Activated CD4-positive, alpha-beta T cell treated with anti-CD3 and anti-CD28 coated beads, Interleukin-2, amount 10 ng/mL, durations not matched to agents 7 days and 5 days (primary cell): Measurements from ENCODE around the gene MIPEP. TPM values are rescaled to one million over a fixed set of nuclear protein-coding genes. Genes with fewer than 3 reads are reported as not detected.

Experiments used
- CTCF ChIA-PET: fragments of 350-600 bp; sonication (Branson Sonifier 250); formaldehyde crosslinking; loops from one replicate; lab custom pipeline; 2021; ENCODE audit warnings: antibody characterized with exemption; lab: Charles Lee
- POLR2A ChIA-PET: fragments of 350-600 bp; sonication (Branson Sonifier 250); formaldehyde crosslinking; loops from one replicate; lab custom pipeline; 2021; ENCODE audit warnings: antibody characterized with exemption; lab: Charles Lee
- DNase-seq: peaks from one replicate; pipeline ENCODE4 v3.0.0-alpha.2; 2020
- H3K27ac Mint-ChIP-seq: one replicate; pipeline ENCODE4 v1.8.0; 2021; ENCODE audit warnings: mild to moderate bottlenecking, moderate library complexity, mixed read lengths
- H3K27me3 Mint-ChIP-seq: one replicate; pipeline ENCODE4 v1.8.0; 2021; ENCODE audit warnings: mixed read lengths
- H3K36me3 Mint-ChIP-seq: one replicate; pipeline ENCODE4 v1.8.0; 2021; ENCODE audit warnings: low read depth, mixed read lengths
- H3K4me1 Mint-ChIP-seq: one replicate; pipeline ENCODE4 v1.8.0; 2021; ENCODE audit warnings: mixed read lengths
- H3K4me3 Mint-ChIP-seq: one replicate; pipeline ENCODE4 v1.8.0; 2021; ENCODE audit warnings: mild to moderate bottlenecking, moderate library complexity, mixed read lengths
- H3K9me3 Mint-ChIP-seq: one replicate; pipeline ENCODE4 v1.8.0; 2021; ENCODE audit warnings: mixed read lengths
- total RNA-seq, 2 experiments: library from RNA; stranded (reverse); gene quantifications; one replicate each; pipeline ENCODE4 v1.2.3, GENCODE V29; 2021

Gene MIPEP
- total RNA-seq, 2 experiments from 2014 or later: 8.2 to 10.0 TPM

DNA sequence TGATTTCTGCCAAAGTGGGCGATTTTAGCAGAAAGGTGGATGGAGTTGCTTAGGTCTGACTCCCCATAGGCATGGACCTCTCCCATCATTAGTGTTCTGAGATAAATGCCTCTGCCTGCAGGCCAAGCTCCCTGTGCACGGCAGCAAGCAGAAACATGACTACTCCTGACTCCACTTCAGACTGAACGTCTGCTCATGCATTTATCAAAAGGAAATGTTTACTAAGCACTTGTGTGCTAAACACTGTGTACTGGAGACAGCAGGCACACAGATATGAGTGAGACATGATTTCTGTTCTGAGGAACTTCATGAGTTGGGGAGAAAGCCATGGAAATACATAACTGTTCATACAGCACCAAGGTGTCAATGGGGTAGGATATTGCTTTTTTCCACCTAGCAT, 149.6 kb downstream of the MIPEP start:
- Mint-ChIP-seq H3K4me1 (peaks cover 24% of the 10 kb centered on the region), H3K9me3 (no peaks in the 10 kb centered on the region), H3K27ac (no peak overlapping the region), H3K36me3 (peaks cover 3% of the 10 kb centered on the region), H3K4me3 (no peak overlapping the region), H3K27me3 (peaks cover 8% of the 10 kb centered on the region)
- no peak for DNase-seq
- ChIA-PET CTCF (no interaction called here), POLR2A (no interaction called here)

GRCh38 chr13:23736541-23736940, 152.7 kb downstream of the MIPEP start:
- Mint-ChIP-seq H3K9me3 (no peaks in the 10 kb centered on the region), H3K4me3 (no peak overlapping the region), H3K27me3 (peaks cover 4% of the 10 kb centered on the region), H3K4me1 (peaks cover 2% of the 10 kb centered on the region), H3K36me3 (peaks cover 3% of the 10 kb centered on the region), H3K27ac (no peak overlapping the region)
- ChIA-PET POLR2A (no interaction called here), CTCF (interaction anchor here (0.6 to 1.3 kb wide), 2 partner anchors 13 to 1502 kb away, joined by 4 read pairs; no protein-coding TSS in a partner anchor)
- no peak for DNase-seq

DNA sequence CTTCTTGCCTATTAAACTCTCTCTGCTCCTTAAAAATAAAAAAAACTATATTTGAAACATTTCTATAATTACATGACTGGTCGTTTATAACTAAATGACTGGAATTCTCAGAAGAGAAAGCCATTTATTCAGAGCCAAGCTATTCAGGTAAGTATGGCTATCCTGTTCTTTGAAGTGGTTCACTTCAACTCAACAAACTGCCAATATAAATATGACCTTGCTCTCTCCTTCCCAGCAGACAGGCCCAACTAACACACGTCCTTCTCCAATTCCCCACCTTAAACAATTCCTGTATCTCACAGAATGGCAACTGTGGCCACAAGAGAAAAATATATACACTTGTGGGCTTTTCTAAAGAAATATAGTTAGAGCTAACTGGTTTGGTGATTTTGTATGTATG, 153.9 kb downstream of the MIPEP start:
- POLR2A ChIA-PET: no interaction called here
- no peaks in the 10 kb centered on the region for H3K4me1 Mint-ChIP-seq
- no peak for DNase-seq
- CTCF ChIA-PET: interaction anchor here (1.1 to 2.0 kb wide), 3 partner anchors 14 to 298 kb away, joined by 3 to 6 read pairs (median 3); no protein-coding TSS in a partner anchor
- no peak overlapping the region for H3K4me3 Mint-ChIP-seq
- no peaks in the 10 kb centered on the region for H3K27me3 Mint-ChIP-seq
- no peaks in the 10 kb centered on the region for H3K36me3 Mint-ChIP-seq
- no peak overlapping the region for H3K27ac Mint-ChIP-seq
- no peaks in the 10 kb centered on the region for H3K9me3 Mint-ChIP-seq

DNA sequence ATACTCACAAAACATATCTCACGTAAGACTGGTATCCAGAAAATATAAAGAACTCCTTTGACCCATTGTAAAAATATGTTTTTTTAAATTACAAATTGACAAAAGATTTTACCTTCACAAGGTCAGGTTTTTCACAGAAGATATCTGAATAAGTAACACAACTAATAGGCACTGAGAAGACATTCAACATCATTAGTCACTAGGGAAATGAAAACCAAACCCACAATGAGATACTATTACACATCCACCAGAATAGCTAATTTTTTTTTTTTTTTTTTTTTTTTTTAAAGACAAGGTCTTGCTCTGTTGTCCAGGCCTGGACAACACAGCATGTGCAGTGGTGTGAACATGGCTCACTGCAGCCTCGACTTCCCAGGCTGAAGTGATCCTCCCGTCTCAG, 157.5 kb downstream of the MIPEP start:
- CTCF ChIA-PET: no interaction called here
- H3K9me3 Mint-ChIP-seq: no peaks in the 10 kb centered on the region
- no peaks in the 10 kb centered on the region for H3K27me3 Mint-ChIP-seq
- peaks cover 4% of the 10 kb centered on the region for H3K36me3 Mint-ChIP-seq
- no peak overlapping the region for H3K27ac Mint-ChIP-seq
- no peak for DNase-seq
- POLR2A ChIA-PET: no interaction called here
- H3K4me1 Mint-ChIP-seq: no peaks in the 10 kb centered on the region
- H3K4me3 Mint-ChIP-seq: no peak overlapping the region

DNA sequence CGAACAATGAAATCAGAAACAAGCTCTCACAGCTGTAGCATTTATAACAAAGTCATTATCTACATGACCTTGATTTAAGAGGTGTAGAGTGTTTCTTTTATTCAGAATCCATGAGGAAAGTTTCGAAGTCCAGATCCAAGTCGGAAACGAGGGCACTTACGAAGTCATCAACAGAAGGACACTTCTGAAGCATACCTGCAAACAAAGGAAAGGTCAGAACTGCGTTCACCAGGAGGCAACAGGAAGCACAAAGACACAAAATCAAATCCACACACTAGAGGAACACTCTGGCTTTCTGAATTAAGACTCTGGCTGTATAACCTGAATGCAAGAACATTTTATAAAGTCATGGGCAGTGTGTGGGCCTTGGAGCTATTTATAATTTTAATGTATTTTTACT, 158.9 kb downstream of the MIPEP start:
- Mint-ChIP-seq H3K27ac (no peak overlapping the region), H3K4me3 (no peak overlapping the region), H3K36me3 (peaks cover 4% of the 10 kb centered on the region), H3K27me3 (no peaks in the 10 kb centered on the region), H3K4me1 (no peaks in the 10 kb centered on the region), H3K9me3 (no peaks in the 10 kb centered on the region)
- DNase-seq: no peak
- CTCF ChIA-PET: no interaction called here
- POLR2A ChIA-PET: no interaction called here

DNA sequence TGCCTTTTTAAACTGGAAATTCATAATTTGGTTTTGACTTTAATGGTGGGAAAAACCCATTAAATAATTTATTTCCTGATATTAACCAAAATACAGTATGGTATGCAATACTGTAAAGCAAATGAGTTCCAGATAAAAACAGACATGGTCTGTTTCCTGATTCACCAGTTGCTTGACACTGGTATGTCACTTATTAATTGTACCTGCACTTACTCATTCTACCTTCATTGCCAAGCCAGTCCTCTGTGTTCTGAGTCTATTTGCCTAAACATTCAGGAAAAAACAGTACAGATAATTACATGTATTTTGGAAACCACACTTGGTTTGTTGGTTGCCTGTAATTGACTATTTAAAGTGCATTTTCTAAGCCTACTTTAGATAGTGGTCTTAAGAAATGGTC, 159.7 kb downstream of the MIPEP start:
- Mint-ChIP-seq H3K4me1 (no peaks in the 10 kb centered on the region), H3K27ac (no peak overlapping the region), H3K36me3 (peaks cover 4% of the 10 kb centered on the region), H3K4me3 (no peak overlapping the region), H3K9me3 (no peaks in the 10 kb centered on the region), H3K27me3 (no peaks in the 10 kb centered on the region)
- no peak for DNase-seq
- ChIA-PET POLR2A (no interaction called here), CTCF (no interaction called here)

GRCh38 chr13:23728807-23729206, 160.4 kb downstream of the MIPEP start:
- no peak overlapping the region for H3K4me3 Mint-ChIP-seq
- no peak overlapping the region for H3K27ac Mint-ChIP-seq
- CTCF ChIA-PET: no interaction called here
- no peaks in the 10 kb centered on the region for H3K9me3 Mint-ChIP-seq
- POLR2A ChIA-PET: no interaction called here
- H3K27me3 Mint-ChIP-seq: no peaks in the 10 kb centered on the region
- H3K36me3 Mint-ChIP-seq: peaks cover 4% of the 10 kb centered on the region
- no peak for DNase-seq
- no peaks in the 10 kb centered on the region for H3K4me1 Mint-ChIP-seq

- POLR2A ChIA-PET: no interaction called here
- DNase-seq: no peak
- H3K27ac Mint-ChIP-seq: no peak overlapping the region
- CTCF ChIA-PET: interaction anchor here (1.2 kb wide), 1 partner anchor 16 kb away, joined by 5 read pairs; no protein-coding TSS in a partner anchor
- H3K9me3 Mint-ChIP-seq: no peaks in the 10 kb centered on the region
- H3K36me3 Mint-ChIP-seq: peaks cover 4% of the 10 kb centered on the region
- no peaks in the 10 kb centered on the region for H3K4me1 Mint-ChIP-seq
- no peak overlapping the region for H3K4me3 Mint-ChIP-seq
- no peaks in the 10 kb centered on the region for H3K27me3 Mint-ChIP-seq
These were observed 163.3 kb downstream of the MIPEP start for GRCh38 chr13:23725922-23726321.

GRCh38 chr13:23724196-23724970, 164.8 kb downstream of the MIPEP start:
- Mint-ChIP-seq H3K4me1 (peaks cover 2% of the 10 kb centered on the region), H3K9me3 (no peaks in the 10 kb centered on the region), H3K27ac (no peak overlapping the region), H3K27me3 (no peaks in the 10 kb centered on the region), H3K4me3 (no peak overlapping the region), H3K36me3 (peaks cover 4% of the 10 kb centered on the region)
- ChIA-PET CTCF (interaction anchor here (0.8 to 1.7 kb wide), 4 partner anchors 15 to 176 kb away, joined by 3 read pairs; no protein-coding TSS in a partner anchor), POLR2A (interaction anchor here (0.6 kb wide), 1 partner anchor 457 kb away, joined by 3 read pairs; no protein-coding TSS in a partner anchor)
- DNase-seq: no peak

DNA sequence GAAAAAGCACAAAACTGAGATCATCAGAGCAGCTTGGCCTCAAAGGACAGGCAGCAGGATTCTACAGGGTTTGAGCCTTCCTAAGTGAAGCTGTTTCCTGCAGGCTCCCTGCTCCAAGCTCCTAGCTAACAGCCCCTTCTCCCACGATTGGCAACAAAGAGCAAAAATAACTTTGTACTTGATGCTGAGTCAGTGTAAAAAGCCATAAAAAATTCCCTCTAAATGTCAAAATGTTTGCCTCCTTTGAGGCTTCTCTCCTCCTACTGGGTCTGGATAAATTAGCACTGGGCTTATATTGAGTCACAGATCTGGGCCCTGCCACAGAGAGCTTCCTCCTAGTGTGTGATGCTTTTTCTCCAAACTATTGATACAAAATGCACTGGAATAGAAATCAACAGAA, 165.7 kb downstream of the MIPEP start:
- Mint-ChIP-seq H3K27me3 (no peaks in the 10 kb centered on the region), H3K4me1 (peaks cover 11% of the 10 kb centered on the region), H3K9me3 (no peaks in the 10 kb centered on the region), H3K36me3 (no peaks in the 10 kb centered on the region), H3K4me3 (no peak overlapping the region), H3K27ac (no peak overlapping the region)
- DNase-seq: no peak
- CTCF ChIA-PET: interaction anchor here (0.9 to 1.6 kb wide), 2 partner anchors 13 to 14 kb away, joined by 3 to 4 read pairs; no protein-coding TSS in a partner anchor
- POLR2A ChIA-PET: interaction anchor here (0.7 kb wide), 1 partner anchor 401 kb away, joined by 3 read pairs; no protein-coding TSS in a partner anchor

GRCh38 chr13:23722726-23723453, 166.3 kb downstream of the MIPEP start:
- Mint-ChIP-seq H3K27me3 (no peaks in the 10 kb centered on the region), H3K4me1 (peaks cover 11% of the 10 kb centered on the region), H3K27ac (no peak overlapping the region), H3K9me3 (no peaks in the 10 kb centered on the region), H3K4me3 (no peak overlapping the region), H3K36me3 (no peaks in the 10 kb centered on the region)
- DNase-seq: no peak
- ChIA-PET CTCF (interaction anchor here (0.9 to 1.6 kb wide), 2 partner anchors 13 to 14 kb away, joined by 3 to 4 read pairs; no protein-coding TSS in a partner anchor), POLR2A (interaction anchor here (0.7 kb wide), 1 partner anchor 400 kb away, joined by 3 read pairs; no protein-coding TSS in a partner anchor)

GRCh38 chr13:23718996-23719395, 170.2 kb downstream of the MIPEP start:
- Mint-ChIP-seq H3K4me1 (peaks cover 11% of the 10 kb centered on the region), H3K27ac (no peak overlapping the region), H3K9me3 (no peaks in the 10 kb centered on the region), H3K27me3 (peaks cover 3% of the 10 kb centered on the region), H3K4me3 (no peak overlapping the region), H3K36me3 (no peaks in the 10 kb centered on the region)
- CTCF ChIA-PET: interaction anchor here (0.6 to 1.2 kb wide), 3 partner anchors 30 to 279 kb away, joined by 3 read pairs; no protein-coding TSS in a partner anchor
- POLR2A ChIA-PET: no interaction called here
- DNase-seq: no peak

DNA sequence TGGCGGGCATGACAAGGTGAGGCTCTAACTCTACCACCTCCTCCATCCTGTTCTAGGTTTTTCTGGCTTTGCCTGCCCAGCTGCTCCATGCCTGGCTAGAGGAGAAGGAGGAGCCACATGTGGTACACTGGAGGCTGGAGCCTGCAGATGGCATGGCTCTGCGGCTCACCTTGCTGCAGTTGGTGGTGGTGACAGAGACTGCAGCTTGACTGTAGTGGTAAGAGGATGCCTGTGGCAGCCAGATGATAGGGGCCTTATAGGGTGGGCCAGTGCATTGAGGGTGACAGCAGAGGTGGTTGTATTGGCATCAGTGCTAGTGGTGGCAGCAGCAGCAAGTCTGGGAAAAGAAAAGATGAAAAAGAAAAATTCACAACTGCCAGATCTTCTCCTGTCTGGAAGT, 172.8 kb downstream of the MIPEP start:
- H3K4me3 Mint-ChIP-seq: no peak overlapping the region
- ChIA-PET POLR2A (no interaction called here), CTCF (no interaction called here)
- H3K36me3 Mint-ChIP-seq: no peaks in the 10 kb centered on the region
- H3K4me1 Mint-ChIP-seq: peaks cover 11% of the 10 kb centered on the region
- no peaks in the 10 kb centered on the region for H3K9me3 Mint-ChIP-seq
- peaks cover 5% of the 10 kb centered on the region for H3K27me3 Mint-ChIP-seq
- no peak for DNase-seq
- no peak overlapping the region for H3K27ac Mint-ChIP-seq
